HT1080 (cell line): ENCODE measurements around the gene RPS6KA2. TPM values are rescaled to one million over a fixed set of nuclear protein-coding genes. Genes with fewer than 3 reads are reported as not detected.

Experiments used
- small RNA-seq: library from RNA; depleted of rRNA; stranded (forward); fragments of <200 nt; gene quantifications from one replicate; pipeline ENCODE3, GENCODE V24; 2014
- total RNA-seq: library from RNA; depleted of rRNA; stranded (reverse); fragments of >200 nt; shearing (Covaris generic); gene quantifications from 2 replicates; pipeline ENCODE4 v1.2.3, GENCODE V29; 2014; rRNA removed

The RPS6KA2 gene
- total RNA-seq, 1 experiment from 2014 or later = 3.2 TPM

Small RNA genes within 50 kb of the gene (small RNA-seq; reads per million reads assigned to genes)
- not detected for gene MIR1913

Other genes with a start within 250 kb of the RPS6KA2 start
- gene MPC1, start 244.3 kb downstream of the RPS6KA2 start, total RNA-seq = 38.4 and 39.6 TPM in 2 replicates
- gene RAMACL, start 40.6 kb downstream of the RPS6KA2 start, total RNA-seq = 0.07 and 0.19 TPM in 2 replicates